HEK293 (cell line): ENCODE results near the gene PRKAB1.
A peak's percentile ranks its signal among the peaks of the same experiment; 100 is the strongest.

Source experiments
- BCL11A ChIP-seq: fragments of 450-650 bp; formaldehyde crosslinking; IDR thresholded peaks from 2 replicates; pipeline ENCODE4 v1.5.1; 2016; ENCODE audit warnings: low read depth, missing biosample characterization, missing genetic modification characterization
- KLF1 ChIP-seq: fragments of 450-650 bp; formaldehyde crosslinking; IDR thresholded peaks from 2 replicates; pipeline ENCODE4 v1.5.1; 2016; ENCODE audit warnings: missing biosample characterization, missing genetic modification characterization
- KLF16 ChIP-seq: fragments of 450-650 bp; formaldehyde crosslinking; IDR thresholded peaks from 2 replicates; pipeline ENCODE4 v1.5.1; 2017; ENCODE audit warnings: missing biosample characterization, missing genetic modification characterization
- PRDM10 ChIP-seq: fragments of 450-650 bp; formaldehyde crosslinking; IDR thresholded peaks from 2 replicates; pipeline ENCODE4 v1.5.1; 2016; ENCODE audit warnings: missing biosample characterization, missing genetic modification characterization
- SCRT2 ChIP-seq: fragments of 450-650 bp; formaldehyde crosslinking; IDR thresholded peaks from 2 replicates; pipeline ENCODE4 v1.5.1; 2016; ENCODE audit warnings: missing biosample characterization, missing genetic modification characterization
- SETDB1 ChIP-seq: IDR thresholded peaks from one replicate; pipeline ENCODE4 v1.6.1; 2017; ENCODE audit warnings: mild to moderate bottlenecking, low read length, moderate library complexity, mixed read lengths; ENCODE audit not compliant: insufficient read length
- ZBTB11 ChIP-seq: fragments of 450-650 bp; formaldehyde crosslinking; conservative IDR thresholded peaks from 2 replicates; pipeline ENCODE4 v1.5.1; 2016; ENCODE audit warnings: low read depth, missing biosample characterization, missing genetic modification characterization
- ZFP37 ChIP-seq: fragments of 450-650 bp; formaldehyde crosslinking; IDR thresholded peaks from 2 replicates; pipeline ENCODE4 v1.5.1; 2016; ENCODE audit warnings: missing biosample characterization, missing genetic modification characterization
- ZFP69B ChIP-seq: fragments of 450-650 bp; formaldehyde crosslinking; IDR thresholded peaks from 2 replicates; pipeline ENCODE4 v1.5.1; 2016; ENCODE audit warnings: missing biosample characterization, missing genetic modification characterization
- ZNF10 ChIP-seq: fragments of 450-650 bp; formaldehyde crosslinking; IDR thresholded peaks from 2 replicates; pipeline ENCODE4 v1.5.1; 2017; ENCODE audit warnings: missing biosample characterization, missing genetic modification characterization
- ZNF138 ChIP-seq: fragments of 450-650 bp; formaldehyde crosslinking; IDR thresholded peaks from 2 replicates; pipeline ENCODE4 v1.5.1; 2016; ENCODE audit warnings: missing biosample characterization, missing genetic modification characterization, borderline replicate concordance
- ZNF324 ChIP-seq: fragments of 450-650 bp; formaldehyde crosslinking; IDR thresholded peaks from 2 replicates; pipeline ENCODE4 v1.5.1; 2016; ENCODE audit warnings: missing biosample characterization, missing genetic modification characterization
- ZNF449 ChIP-seq: fragments of 450-650 bp; formaldehyde crosslinking; IDR thresholded peaks from 2 replicates; pipeline ENCODE4 v1.5.1; 2017; ENCODE audit warnings: missing biosample characterization, mild to moderate bottlenecking, missing genetic modification characterization, moderate library complexity
- ZNF518A ChIP-seq: fragments of 450-650 bp; formaldehyde crosslinking; conservative IDR thresholded peaks from 2 replicates; pipeline ENCODE4 v1.5.1; 2016; ENCODE audit warnings: low read depth, missing biosample characterization, missing genetic modification characterization
- ZNF560 ChIP-seq: fragments of 450-650 bp; formaldehyde crosslinking; IDR thresholded peaks from 2 replicates; pipeline ENCODE4 v1.5.1; 2017; ENCODE audit warnings: missing biosample characterization, missing genetic modification characterization, borderline replicate concordance
- ZNF561 ChIP-seq: fragments of 450-650 bp; IDR thresholded peaks from 2 replicates; pipeline ENCODE4 v1.5.1; 2018; ENCODE audit warnings: missing biosample characterization, missing genetic modification characterization, borderline replicate concordance
- ZNF623 ChIP-seq: fragments of 450-650 bp; formaldehyde crosslinking; IDR thresholded peaks from 2 replicates; pipeline ENCODE4 v1.5.1; 2016; ENCODE audit warnings: missing biosample characterization, missing genetic modification characterization
- ZNF629 ChIP-seq: fragments of 450-650 bp; formaldehyde crosslinking; IDR thresholded peaks from 2 replicates; pipeline ENCODE4 v1.5.1; 2017; ENCODE audit warnings: missing biosample characterization, missing genetic modification characterization
- ZNF843 ChIP-seq: fragments of 450-650 bp; formaldehyde crosslinking; IDR thresholded peaks from 2 replicates; pipeline ENCODE4 v1.5.1; 2016; ENCODE audit warnings: missing biosample characterization, missing genetic modification characterization
- TF ChIP-seq, protein P1 (sequence below): fragments of 450-650 bp; formaldehyde crosslinking; IDR thresholded peaks from 2 replicates; pipeline ENCODE4 v1.5.1; 2017; ENCODE audit warnings: missing biosample characterization, missing genetic modification characterization
- TF ChIP-seq, protein P2 (sequence below): fragments of 450-650 bp; formaldehyde crosslinking; IDR thresholded peaks from 2 replicates; pipeline ENCODE4 v1.5.1; 2016; ENCODE audit warnings: missing biosample characterization, missing genetic modification characterization

Gene PRKAB1

GRCh38 chr12:119692997-119693396 lies 25.1 kb downstream of the PRKAB1 start (continued):
- TF ChIP-seq ZNF560 (tag by site-specific recombination) (no peak), ZNF138 (tag by site-specific recombination) (no peak), ZNF10 (no peak), ZNF449 (no peak), SETDB1 (no peak), ZNF629 (tag by site-specific recombination) (peak; percentile 56; the same call in 1 of the 2 replicates), BCL11A (tag by site-specific recombination) (no peak), ZNF843 (tag by site-specific recombination) (peak; percentile 73), KLF1 (tag by site-specific recombination) (peak; percentile 41; the same call in 1 of the 2 replicates), PRDM10 (tag by site-specific recombination) (peak; percentile 87), ZFP37 (tag by site-specific recombination) (no peak), ZBTB11 (no peak), SCRT2 (tag by site-specific recombination) (no peak), ZNF324 (tag by site-specific recombination) (no peak), ZFP69B (tag by site-specific recombination) (no peak), ZNF561 (tag by site-specific recombination) (no peak), ZNF518A (no peak), ZNF623 (tag by site-specific recombination) (no peak), KLF16 (tag by site-specific recombination) (no peak)
- TF ChIP-seq, protein P1, sequence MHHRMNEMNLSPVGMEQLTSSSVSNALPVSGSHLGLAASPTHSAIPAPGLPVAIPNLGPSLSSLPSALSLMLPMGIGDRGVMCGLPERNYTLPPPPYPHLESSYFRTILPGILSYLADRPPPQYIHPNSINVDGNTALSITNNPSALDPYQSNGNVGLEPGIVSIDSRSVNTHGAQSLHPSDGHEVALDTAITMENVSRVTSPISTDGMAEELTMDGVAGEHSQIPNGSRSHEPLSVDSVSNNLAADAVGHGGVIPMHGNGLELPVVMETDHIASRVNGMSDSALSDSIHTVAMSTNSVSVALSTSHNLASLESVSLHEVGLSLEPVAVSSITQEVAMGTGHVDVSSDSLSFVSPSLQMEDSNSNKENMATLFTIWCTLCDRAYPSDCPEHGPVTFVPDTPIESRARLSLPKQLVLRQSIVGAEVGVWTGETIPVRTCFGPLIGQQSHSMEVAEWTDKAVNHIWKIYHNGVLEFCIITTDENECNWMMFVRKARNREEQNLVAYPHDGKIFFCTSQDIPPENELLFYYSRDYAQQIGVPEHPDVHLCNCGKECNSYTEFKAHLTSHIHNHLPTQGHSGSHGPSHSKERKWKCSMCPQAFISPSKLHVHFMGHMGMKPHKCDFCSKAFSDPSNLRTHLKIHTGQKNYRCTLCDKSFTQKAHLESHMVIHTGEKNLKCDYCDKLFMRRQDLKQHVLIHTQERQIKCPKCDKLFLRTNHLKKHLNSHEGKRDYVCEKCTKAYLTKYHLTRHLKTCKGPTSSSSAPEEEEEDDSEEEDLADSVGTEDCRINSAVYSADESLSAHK (tag by site-specific recombination): peak; percentile 37; the same call in 1 of the 2 replicates
- TF ChIP-seq, protein P2, sequence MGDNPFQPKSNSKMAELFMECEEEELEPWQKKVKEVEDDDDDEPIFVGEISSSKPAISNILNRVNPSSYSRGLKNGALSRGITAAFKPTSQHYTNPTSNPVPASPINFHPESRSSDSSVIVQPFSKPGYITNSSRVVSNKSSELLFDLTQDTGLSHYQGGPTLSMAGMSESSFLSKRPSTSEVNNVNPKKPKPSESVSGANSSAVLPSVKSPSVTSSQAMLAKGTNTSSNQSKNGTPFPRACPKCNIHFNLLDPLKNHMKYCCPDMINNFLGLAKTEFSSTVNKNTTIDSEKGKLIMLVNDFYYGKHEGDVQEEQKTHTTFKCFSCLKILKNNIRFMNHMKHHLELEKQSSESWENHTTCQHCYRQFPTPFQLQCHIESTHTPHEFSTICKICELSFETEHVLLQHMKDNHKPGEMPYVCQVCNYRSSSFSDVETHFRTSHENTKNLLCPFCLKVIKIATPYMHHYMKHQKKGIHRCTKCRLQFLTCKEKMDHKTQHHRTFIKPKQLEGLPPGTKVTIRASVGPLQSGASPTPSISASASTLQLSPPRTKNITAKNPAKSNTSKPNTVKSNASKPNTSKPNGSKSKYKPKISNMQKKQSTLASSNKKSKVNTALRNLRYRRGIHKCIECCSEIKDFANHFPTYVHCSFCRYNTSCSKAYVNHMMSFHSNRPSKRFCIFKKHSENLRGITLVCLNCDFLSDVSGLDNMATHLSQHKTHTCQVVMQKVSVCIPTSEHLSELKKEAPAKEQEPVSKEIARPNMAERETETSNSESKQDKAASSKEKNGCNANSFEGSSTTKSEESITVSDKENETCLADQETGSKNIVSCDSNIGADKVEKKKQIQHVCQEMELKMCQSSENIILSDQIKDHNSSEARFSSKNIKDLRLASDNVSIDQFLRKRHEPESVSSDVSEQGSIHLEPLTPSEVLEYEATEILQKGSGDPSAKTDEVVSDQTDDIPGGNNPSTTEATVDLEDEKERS: no peak
